ENCODE data around the gene STOML1.

STOML1 gene

GRCh38 chr15:74019734-74020133 is 27.6 kb upstream of the STOML1 start:
- no peak for DNase-seq

GRCh38 chr15:74013374-74013894 is 21.3 kb upstream of the STOML1 start:
- DNase-seq = no peak

- DNase-seq = no peak
These were observed 19.5 kb upstream of the STOML1 start for GRCh38 chr15:74011610-74012009.

GRCh38 chr15:74010929-74011540 is 18.9 kb upstream of the STOML1 start:
- no peak for DNase-seq

- DNase-seq = no peak
These were observed 16.8 kb upstream of the STOML1 start for GRCh38 chr15:74008901-74009300.

GRCh38 chr15:74007820-74008371 is 15.8 kb upstream of the STOML1 start:
- DNase-seq = peak in 1 of 5 donors; percentile 81

GRCh38 chr15:74006774-74007639 is 14.9 kb upstream of the STOML1 start:
- DNase-seq = peak in 1 of 5 donors; percentile 52

GRCh38 chr15:73997986-73998385 is 5.9 kb upstream of the STOML1 start:
- no peak for DNase-seq

GRCh38 chr15:73996939-73997338 is 4.8 kb upstream of the STOML1 start:
- DNase-seq = peak in 1 of 5 donors; percentile 72

GRCh38 chr15:73996267-73996666 is 4.2 kb upstream of the STOML1 start:
- no peak for DNase-seq

GRCh38 chr15:73994912-73995622 is 3.0 kb upstream of the STOML1 start:
- no peak for DNase-seq

GRCh38 chr15:73994413-73994883 is 2.4 kb upstream of the STOML1 start, which contains the start of gene PML:
Gene PML, plus strand, starts transcription at chr15:73994716. Its CDS starts 97 bp downstream, at chr15:73994813.
- peak; percentile 85 to 96 (median 89) for DNase-seq

GRCh38 chr15:73993211-73993994 is 1.3 kb upstream of the STOML1 start:
- no peak for DNase-seq

- no peak for DNase-seq
These were observed 451 bp upstream of the STOML1 start for GRCh38 chr15:73992594-73992898.

GRCh38 chr15:73991260-73991659 is 835 bp downstream of the STOML1 start:
- DNase-seq = no peak

- no peak for DNase-seq
These were observed 1.7 kb downstream of the STOML1 start for GRCh38 chr15:73990250-73991005.

GRCh38 chr15:73989001-73989798 is 2.9 kb downstream of the STOML1 start:
- no peak for DNase-seq

GRCh38 chr15:73988445-73988969 is 3.6 kb downstream of the STOML1 start:
- DNase-seq = no peak

- no peak for DNase-seq
These were observed 4.2 kb downstream of the STOML1 start for GRCh38 chr15:73987681-73988444.
